OCI-M2 (cell line): ENCODE measurements around the gene CLK4.
"Not testable (repeated sequence)": the region's sequence is repeated elsewhere in the genome, so short reads cannot be mapped to it uniquely, and the experiment has no call there.

Experiments used
- DNase-seq: peaks from one replicate; lab custom pipeline; 2025; ENCODE audit not compliant: unreplicated experiment; lab: John Stamatoyannopoulos, UW

Gene CLK4

GRCh38 chr5:178587763-178588611 is 38.9 kb downstream of the CLK4 start:
- no peak for DNase-seq

DNA sequence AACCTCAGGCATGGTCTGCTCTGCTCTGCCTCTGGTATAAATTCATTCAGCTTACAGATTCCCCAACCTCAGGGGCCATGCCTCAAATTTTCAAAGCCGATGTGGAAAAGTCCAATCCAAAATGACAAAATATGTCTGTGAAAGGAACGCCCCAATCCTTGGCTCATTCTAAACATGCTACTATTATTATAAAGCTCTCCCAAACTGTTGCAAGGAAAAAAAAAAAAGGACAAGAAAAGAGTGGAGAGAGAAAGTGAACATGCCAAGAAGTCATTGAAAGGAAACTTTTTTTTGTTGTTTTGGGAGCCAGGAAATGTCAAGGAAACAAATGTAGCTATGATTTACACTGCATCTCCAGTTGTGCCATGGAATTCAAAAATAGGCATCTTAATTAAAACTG is 40.5 kb downstream of the CLK4 start:
- DNase-seq: no peak

- DNase-seq: not testable (repeated sequence)
These were observed 41.4 kb downstream of the CLK4 start for GRCh38 chr5:178585421-178585820.

DNA sequence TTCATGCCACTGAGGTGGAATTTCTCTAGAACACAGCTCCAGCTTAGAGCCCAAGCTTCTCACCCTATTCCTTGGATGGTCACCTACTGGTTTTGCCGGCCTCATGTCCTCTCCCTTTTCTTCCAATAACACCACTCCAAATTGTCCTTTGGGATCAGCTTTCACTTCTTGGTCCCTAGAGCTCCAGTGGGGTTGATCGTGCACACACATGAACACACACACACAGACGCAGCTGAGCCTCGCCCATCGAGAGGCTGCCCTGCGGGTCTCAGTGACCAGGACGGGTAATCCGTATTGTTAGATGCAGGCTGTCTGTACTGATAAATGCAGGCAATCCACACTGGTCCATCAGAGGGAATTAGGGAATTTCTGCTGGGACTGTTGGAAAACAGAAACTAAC is 43.6 kb downstream of the CLK4 start:
- no peak for DNase-seq

GRCh38 chr5:178582291-178582690 is 44.6 kb downstream of the CLK4 start:
- DNase-seq: no peak

DNA sequence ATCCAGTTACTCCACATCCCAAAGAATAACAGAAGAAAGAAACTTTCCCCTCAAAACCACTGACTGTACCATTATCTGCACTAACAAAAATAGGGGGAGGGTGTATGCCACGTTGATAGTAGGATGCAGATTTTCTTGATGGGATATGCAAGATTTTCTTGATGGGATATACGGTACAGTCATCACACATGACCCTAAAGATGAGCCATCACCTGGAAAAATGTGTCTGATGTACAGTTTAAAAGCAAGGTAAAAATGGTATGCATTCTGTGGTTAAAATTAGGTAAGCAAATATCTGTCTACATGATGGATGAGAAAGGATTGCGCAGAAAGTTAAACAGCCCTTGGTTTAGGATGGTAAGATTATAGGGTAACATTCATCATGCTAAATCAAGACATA is 45.2 kb downstream of the CLK4 start:
- DNase-seq: no peak

DNA sequence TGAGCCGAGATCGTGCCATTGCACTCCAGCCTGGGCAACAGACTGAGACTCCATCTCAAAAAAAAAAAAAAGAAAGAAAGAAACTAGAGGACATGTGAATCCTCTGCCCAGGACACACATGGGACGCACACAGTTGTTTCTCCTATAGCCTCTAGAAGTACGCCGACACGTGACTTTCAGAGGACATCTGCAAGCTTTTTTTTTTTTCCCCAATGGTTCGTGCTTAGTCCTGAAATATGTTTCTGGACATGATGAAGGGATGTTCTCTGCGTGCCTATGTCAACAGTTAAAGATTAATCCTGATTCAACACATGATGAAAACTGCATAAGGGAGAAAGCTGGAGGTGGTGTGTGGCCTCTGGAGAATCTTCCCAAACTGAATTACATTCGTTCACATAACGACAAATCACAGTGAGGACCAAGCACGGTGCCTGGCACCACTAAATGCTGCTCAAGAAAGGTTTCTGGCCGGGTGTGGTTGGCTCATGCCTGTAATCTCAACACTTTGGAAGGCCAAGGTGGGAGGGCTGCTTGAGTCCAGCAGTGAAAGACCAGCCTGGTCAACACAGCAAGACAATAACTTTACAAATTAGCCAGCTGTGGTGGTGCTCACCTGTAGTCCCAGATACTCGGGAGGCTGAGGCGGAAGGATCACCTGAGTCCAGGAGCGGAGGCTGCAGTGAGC is 46.4 kb downstream of the CLK4 start:
- no peak for DNase-seq

- DNase-seq: no peak
These were observed 48.9 kb downstream of the CLK4 start for GRCh38 chr5:178577944-178578343.

DNA sequence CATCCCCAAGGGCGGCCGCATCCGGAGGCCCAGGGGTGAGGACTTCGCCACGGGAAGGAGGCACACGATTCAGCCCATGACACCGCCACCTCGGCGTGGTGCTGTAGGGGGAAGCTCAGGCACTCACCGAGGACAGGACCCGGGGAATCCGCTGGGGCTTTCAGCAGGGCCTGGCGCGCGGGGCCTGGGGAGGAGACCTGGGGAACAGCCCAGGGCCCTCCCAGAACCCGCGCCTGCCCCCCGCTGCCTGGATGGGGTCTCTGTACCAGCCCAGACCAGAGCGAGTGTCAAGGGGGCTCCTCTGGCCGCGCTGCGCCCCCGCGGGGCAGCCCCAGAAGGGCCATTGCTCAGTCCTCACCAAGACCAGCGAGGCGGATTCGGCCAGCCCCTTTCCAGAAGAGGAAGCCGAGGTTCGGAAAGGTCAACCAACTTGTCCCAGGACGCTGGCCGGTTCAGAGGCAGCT is 49.4 kb downstream of the CLK4 start:
- no peak for DNase-seq

DNA sequence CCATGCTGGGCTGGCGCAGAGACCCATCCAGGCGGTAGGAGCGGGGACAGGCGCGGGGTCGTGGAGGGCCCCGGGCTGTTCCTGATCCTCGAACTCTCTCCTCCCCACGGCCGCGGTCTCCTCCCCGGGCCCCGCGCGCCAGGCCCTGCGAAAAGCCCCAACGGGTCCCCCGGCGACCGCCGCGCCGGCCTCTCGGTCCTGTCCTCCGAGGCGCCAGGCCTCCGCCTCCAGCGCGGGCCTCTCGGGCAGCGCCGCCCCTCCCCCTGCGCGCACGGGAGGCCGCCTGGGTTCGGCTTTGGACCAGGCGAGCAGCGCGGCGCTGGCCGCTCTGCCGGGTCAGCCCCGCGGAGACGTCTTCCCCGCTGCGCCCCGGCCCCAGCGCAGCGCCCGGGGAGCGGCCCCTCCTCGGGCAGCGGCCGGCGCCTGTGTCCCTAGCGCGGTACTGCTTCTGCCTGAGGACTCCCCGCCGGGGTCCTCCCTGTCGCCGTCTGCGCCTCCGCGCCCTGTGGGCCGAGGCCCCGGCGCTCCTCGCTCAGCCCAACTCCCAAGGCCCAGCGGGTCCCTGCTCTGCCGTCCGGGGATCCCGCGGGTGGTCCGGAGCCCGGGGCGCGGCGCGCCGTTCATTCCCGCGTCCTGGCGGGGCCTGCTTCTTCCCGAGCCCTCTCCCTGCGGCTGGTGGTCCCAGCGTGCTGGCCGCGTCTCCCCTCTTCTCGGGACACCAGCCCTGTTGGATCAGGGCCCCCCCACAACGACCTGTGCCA is 50.1 kb downstream of the CLK4 start:
- no peak for DNase-seq

- DNase-seq: no peak
These were observed 53.6 kb downstream of the CLK4 start for GRCh38 chr5:178573216-178573615.

GRCh38 chr5:178572617-178573016 is 54.2 kb downstream of the CLK4 start:
- no peak for DNase-seq

DNA sequence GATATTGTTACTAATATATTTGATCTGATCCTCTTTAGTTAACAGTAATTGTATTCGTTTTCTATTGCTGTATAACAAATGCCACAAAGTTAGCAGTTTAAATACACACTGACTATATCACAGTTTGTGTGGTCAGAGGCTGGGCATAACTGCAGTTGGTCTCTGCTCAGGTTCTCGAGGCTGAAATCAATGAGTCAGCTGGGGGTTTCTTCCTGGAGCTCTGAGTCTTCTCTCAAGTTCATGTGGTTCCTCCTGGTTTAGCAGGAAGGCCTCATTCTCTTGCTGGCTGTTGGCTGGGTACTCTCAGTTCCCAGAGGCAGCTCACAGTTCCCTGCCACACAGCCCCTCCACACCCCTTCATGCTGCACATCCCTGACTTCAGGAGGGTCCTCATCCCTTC is 57.4 kb downstream of the CLK4 start:
- DNase-seq: no peak

- no peak for DNase-seq
These were observed 61.9 kb downstream of the CLK4 start for GRCh38 chr5:178564811-178565550.

DNA sequence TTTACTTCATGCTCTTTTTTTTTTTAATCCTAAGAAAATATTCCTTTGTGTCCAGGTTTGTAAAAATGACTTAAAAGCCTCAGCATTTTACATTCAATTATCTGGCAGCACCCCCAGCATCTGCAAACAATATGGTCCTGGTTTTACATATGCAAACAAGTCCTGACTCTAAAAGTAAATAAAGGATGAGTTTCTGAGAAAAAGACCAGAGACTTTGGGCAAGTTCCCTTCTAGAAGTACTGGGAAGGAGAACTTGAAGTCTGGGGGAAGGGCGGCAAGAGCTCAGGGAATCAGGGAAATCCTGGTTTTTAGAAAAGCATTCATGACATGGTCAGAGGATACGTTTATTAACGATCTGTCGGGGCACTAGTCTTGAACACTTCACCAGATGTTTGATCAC is 62.5 kb downstream of the CLK4 start:
- DNase-seq: no peak

- DNase-seq: no peak
These were observed 63.2 kb downstream of the CLK4 start for GRCh38 chr5:178563621-178564020.

DNA sequence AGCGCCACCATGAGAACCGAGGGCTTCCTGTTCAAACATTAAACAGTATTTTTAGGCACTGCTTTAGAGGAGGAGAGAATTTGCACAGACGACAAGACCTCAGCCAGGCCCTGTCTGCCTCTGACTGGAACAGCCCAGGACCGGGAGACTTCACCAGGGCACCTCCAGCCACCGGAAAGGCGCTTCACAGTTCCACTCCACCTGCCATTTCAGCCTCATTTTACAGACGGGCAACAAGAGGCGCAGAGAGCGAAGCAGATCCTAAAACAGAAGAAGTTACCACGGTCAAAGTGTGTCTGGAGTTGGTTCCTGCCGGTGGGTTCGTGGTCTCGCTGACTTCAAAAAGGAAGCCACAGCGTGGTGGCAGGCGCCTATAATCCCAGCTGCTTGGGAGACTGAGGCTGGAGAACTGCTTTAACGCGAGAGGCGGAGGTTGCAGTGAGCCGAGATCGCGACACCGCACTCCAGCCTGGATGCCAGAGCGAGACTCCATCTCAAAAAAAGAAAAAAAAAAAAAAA is 65.0 kb downstream of the CLK4 start:
- DNase-seq: no peak

- DNase-seq: no peak
These were observed 65.9 kb downstream of the CLK4 start for GRCh38 chr5:178560911-178561310.

DNA sequence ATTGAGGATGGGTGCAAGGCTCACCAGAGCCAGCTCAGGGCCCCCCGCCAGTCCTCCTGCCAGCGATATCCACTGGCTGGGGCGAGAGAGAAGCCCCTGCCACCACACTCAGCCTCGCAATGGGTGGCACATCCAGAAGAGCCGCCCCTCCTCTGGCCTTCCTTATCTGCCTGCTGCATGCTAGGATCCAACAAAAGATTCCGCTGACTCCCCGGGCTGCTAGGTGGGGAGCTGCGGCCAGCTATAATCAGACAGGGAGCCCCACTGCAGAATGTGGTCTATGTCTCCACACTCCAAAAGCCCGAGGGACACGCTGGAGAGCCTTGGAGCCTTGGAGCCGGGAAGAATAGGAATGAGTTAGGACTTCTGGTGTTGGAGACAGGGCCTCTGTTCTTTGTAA is 69.4 kb downstream of the CLK4 start:
- no peak for DNase-seq

DNA sequence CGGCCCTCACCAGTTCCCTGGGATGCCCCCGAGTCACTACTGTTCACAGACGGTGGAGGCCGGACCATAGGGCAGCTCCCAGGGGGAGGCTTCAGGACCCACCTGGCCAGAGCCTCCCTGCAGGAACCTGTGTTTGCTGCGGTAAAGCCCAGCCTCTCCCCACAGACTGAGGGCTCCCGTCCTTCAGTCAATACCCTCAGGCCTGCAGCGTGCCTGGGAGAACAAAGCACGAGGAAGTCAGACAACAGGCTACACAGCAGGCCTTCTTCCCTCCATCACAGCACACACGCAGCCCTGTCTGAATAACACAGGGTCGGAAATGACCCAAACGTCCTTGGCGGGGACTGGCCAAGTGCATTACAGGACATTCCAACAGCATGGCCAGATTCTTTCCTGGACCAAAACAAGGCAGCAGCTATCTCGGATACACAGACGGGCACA is 71.1 kb downstream of the CLK4 start:
- no peak for DNase-seq

DNA sequence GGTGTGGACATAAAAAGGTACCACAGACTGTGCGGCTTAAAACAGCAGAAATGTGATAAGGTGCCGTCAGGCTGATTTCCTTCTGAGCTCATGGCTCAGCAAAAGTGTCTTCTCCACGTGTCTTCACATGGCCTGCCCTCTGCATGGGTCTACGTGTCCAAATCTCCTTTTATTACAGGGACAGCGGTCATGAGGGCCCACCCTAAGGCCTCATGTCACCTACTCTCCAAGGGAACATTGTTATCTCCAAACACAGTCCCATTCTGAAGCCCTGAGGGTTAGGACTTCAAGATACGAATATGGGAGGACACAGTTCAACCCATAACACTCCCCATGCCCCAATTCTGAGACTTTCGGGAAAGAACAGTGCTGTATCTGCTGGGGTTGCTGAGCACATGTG is 71.8 kb downstream of the CLK4 start:
- DNase-seq: no peak
